ENCODE measurements around the gene CCDC88C. TPM values are rescaled to one million over a fixed set of nuclear protein-coding genes. Genes with fewer than 3 reads are reported as not detected.
A peak's percentile ranks its signal among the peaks of the same experiment; 100 is the strongest.

Gene CCDC88C
- total RNA-seq, 1 experiment from 2014 or later = 29.8 TPM

DNA sequence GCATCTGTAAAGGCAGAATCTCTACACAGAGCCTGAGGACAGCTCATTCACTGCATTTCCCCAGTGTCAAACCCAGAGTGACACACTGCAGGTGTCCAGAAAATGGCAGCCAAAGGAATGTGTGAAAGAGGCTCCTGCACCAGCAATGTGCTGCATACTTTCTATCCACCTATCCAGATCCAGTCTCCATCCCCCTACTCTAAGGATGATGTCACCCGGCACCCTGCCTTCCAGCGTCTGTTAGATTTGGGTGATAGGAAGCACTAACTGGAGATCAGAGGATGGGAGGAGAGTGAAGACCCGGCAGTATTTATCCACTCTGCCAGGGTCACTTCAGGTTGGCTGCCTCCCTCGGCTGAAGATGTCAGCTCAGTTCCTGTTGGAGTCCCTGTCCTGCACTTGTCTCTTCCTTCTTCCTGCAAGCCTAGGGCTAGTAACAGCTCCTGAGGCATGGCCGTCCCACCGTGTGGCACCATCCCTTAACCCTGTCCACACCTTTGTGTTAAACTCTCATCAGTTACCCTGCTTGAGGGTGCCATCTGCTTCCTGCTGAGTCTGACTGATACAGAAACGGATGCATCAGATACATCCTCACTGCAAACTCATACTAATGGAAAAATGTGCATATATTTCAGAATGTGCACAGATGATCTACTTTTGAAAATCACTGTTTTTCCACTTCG is 160.2 kb downstream of the CCDC88C start:
- no peaks in the 10 kb centered on the region for H3K27me3 Mint-ChIP-seq (ENCODE audit: insufficient read depth, unreplicated experiment)

DNA sequence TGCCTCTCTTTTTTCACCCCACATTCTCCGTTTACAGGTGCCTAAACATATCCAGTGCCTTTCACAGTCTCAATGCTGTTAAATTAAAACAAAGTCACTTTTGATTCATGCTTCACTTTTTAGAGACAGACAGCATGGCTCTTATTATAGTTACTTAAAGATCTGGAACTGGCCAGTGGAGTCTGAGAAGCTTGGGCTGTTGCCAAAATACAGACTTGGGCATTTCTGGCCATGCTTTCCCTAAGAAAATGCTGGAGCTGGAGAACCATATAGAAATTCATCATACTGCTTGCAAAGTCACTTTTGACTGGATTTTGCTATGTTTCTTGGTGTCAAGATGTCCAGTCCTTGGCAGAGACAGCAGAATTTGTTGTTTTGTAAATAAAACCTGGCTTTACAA is 161.0 kb downstream of the CCDC88C start:
- H3K9me3 Mint-ChIP-seq (ENCODE audit: unreplicated experiment) = no peaks in the 10 kb centered on the region
- no peak overlapping the region for H3K4me3 ChIP-seq (ENCODE audit: low read depth, low read length)
- H3K4me1 ChIP-seq = peaks cover 10% of the 10 kb centered on the region
- ChIA-PET POLR2A (no interaction called here), CTCF (no interaction called here)
- no peaks in the 10 kb centered on the region for H3K36me3 ChIP-seq (ENCODE audit: control insufficient read depth, insufficient read depth, low read length)
- H3K27me3 Mint-ChIP-seq (ENCODE audit: insufficient read depth, unreplicated experiment) = no peaks in the 10 kb centered on the region
- H3K4me1 Mint-ChIP-seq (ENCODE audit: low read depth, unreplicated experiment) = no peaks in the 10 kb centered on the region
- H3K27me3 ChIP-seq (replicated peaks; ENCODE audit: control insufficient read depth, insufficient read depth, low read length) = no peaks in the 10 kb centered on the region
- no peak overlapping the region for H3K27ac Mint-ChIP-seq (ENCODE audit: unreplicated experiment)
- no peaks in the 10 kb centered on the region for H3K9me3 ChIP-seq
- intact Hi-C loops (cut with micrococcal nuclease; ENCODE audit: unreplicated experiment) = no loop called here
- DNase-seq = no peak
- TF ChIP-seq, protein P1, sequence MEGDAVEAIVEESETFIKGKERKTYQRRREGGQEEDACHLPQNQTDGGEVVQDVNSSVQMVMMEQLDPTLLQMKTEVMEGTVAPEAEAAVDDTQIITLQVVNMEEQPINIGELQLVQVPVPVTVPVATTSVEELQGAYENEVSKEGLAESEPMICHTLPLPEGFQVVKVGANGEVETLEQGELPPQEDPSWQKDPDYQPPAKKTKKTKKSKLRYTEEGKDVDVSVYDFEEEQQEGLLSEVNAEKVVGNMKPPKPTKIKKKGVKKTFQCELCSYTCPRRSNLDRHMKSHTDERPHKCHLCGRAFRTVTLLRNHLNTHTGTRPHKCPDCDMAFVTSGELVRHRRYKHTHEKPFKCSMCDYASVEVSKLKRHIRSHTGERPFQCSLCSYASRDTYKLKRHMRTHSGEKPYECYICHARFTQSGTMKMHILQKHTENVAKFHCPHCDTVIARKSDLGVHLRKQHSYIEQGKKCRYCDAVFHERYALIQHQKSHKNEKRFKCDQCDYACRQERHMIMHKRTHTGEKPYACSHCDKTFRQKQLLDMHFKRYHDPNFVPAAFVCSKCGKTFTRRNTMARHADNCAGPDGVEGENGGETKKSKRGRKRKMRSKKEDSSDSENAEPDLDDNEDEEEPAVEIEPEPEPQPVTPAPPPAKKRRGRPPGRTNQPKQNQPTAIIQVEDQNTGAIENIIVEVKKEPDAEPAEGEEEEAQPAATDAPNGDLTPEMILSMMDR (IDR thresholded peaks at IDR 0.05; ENCODE audit: insufficient read depth in 1 of 2, low read depth in 1 of 2, low read length in 1 of 2, severe bottlenecking in 1 of 2, unreplicated experiment in 1 of 2) = no peak
- BruUV-seq (replicated peaks) = no TSS peak
- no peak overlapping the region for H3K4me3 Mint-ChIP-seq (ENCODE audit: unreplicated experiment)
- H3K36me3 Mint-ChIP-seq (ENCODE audit: insufficient read depth, unreplicated experiment) = no peaks in the 10 kb centered on the region

More for the DNA sequence above, 160.2 kb downstream of the CCDC88C start:
- Histone ChIP-seq H3K36me3 (ENCODE audit: control insufficient read depth, insufficient read depth, low read length) (no peaks in the 10 kb centered on the region), H3K9me3 (no peaks in the 10 kb centered on the region), H3K4me1 (peaks cover 10% of the 10 kb centered on the region), H3K4me3 (ENCODE audit: low read depth, low read length) (no peak overlapping the region), H3K27me3 (replicated peaks; ENCODE audit: control insufficient read depth, insufficient read depth, low read length) (no peaks in the 10 kb centered on the region)
- POLR2A ChIA-PET = no interaction called here
- intact Hi-C loops (cut with micrococcal nuclease; ENCODE audit: unreplicated experiment) = no loop called here
- H3K4me1 Mint-ChIP-seq (ENCODE audit: low read depth, unreplicated experiment) = no peaks in the 10 kb centered on the region
- no peaks in the 10 kb centered on the region for H3K9me3 Mint-ChIP-seq (ENCODE audit: unreplicated experiment)
- H3K27ac Mint-ChIP-seq (ENCODE audit: unreplicated experiment) = no peak overlapping the region
- CTCF ChIA-PET = no interaction called here
- DNase-seq = no peak
- TF ChIP-seq, protein P1 (IDR thresholded peaks at IDR 0.05; ENCODE audit: insufficient read depth in 1 of 2, low read depth in 1 of 2, low read length in 1 of 2, severe bottlenecking in 1 of 2, unreplicated experiment in 1 of 2) = no peak
- H3K4me3 Mint-ChIP-seq (ENCODE audit: unreplicated experiment) = no peak overlapping the region
- no peaks in the 10 kb centered on the region for H3K36me3 Mint-ChIP-seq (ENCODE audit: insufficient read depth, unreplicated experiment)
- no TSS peak for BruUV-seq (replicated peaks)

DNA sequence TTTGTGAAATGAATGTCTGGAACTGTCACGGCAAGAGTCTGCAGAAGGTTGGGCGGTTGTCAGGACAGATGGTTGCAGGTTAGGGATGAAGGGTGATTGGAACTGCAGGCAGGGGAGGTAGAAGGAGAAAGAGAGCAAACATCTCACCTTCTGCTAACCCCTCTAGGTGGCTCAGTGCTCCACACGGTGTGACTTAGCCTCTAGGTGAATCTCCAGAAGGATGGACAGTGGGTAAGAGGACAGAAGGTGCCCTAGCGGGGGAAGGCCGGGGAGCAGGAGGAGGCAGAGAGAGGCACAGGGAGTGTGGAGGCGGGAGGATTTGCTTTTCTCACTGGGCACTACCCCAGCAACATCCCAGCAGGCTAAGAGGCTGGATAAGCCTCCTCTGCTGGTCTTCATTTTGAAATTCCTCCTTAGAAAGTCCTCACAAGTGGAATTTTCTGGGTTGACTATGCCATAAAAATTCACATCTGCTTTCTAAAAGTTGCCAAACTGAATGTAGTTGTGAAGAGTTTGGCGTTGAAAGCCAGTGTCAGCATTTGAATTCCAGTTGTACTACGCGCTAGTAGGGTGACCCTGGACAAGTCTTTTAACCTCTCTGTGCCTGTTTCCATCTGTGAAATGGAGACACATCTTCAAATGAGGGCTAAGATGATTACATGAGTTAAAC is 162.5 kb downstream of the CCDC88C start:
- BruUV-seq (replicated peaks) = no TSS peak
- DNase-seq = no peak

More for the DNA sequence above, 162.5 kb downstream of the CCDC88C start:
- H3K36me3 Mint-ChIP-seq (ENCODE audit: insufficient read depth, unreplicated experiment) = no peaks in the 10 kb centered on the region
- Histone ChIP-seq H3K9me3 (no peaks in the 10 kb centered on the region), H3K4me1 (peaks cover 10% of the 10 kb centered on the region), H3K27me3 (replicated peaks; ENCODE audit: control insufficient read depth, insufficient read depth, low read length) (no peaks in the 10 kb centered on the region), H3K36me3 (ENCODE audit: control insufficient read depth, insufficient read depth, low read length) (no peaks in the 10 kb centered on the region), H3K4me3 (ENCODE audit: low read depth, low read length) (no peak overlapping the region)
- H3K27me3 Mint-ChIP-seq (ENCODE audit: insufficient read depth, unreplicated experiment) = no peaks in the 10 kb centered on the region
- TF ChIP-seq, protein P1 (IDR thresholded peaks at IDR 0.05; ENCODE audit: insufficient read depth in 1 of 2, low read depth in 1 of 2, low read length in 1 of 2, severe bottlenecking in 1 of 2, unreplicated experiment in 1 of 2) = no peak
- H3K4me3 Mint-ChIP-seq (ENCODE audit: unreplicated experiment) = peak overlapping the region; percentile 67
- H3K9me3 Mint-ChIP-seq (ENCODE audit: unreplicated experiment) = no peaks in the 10 kb centered on the region
- ChIA-PET POLR2A (no interaction called here), CTCF (no interaction called here)
- no peak overlapping the region for H3K27ac Mint-ChIP-seq (ENCODE audit: unreplicated experiment)
- intact Hi-C loops (cut with micrococcal nuclease; ENCODE audit: unreplicated experiment) = no loop called here
- no peaks in the 10 kb centered on the region for H3K4me1 Mint-ChIP-seq (ENCODE audit: low read depth, unreplicated experiment)
